Activated T-helper 1 cell treated with anti-CD3 and anti-CD28 coated beads, Interleukin-12 subunit alpha, Interleukin-12 subunit beta, Interleukin-2, Interleukin-4 antibody, amounts not matched to agents 30 ng/mL and 10 ng/mL and 1 ng/mL, durations not matched to agents 14 hours and 24 hours and 36 hours (primary cell): Measurements from ENCODE around the gene NRXN3. TPM values are rescaled to one million over a fixed set of nuclear protein-coding genes. Genes with fewer than 3 reads are reported as not detected.

Experiments used
- DNase-seq: peaks from one replicate; pipeline ENCODE4 v3.0.0; 2021; ENCODE audit warnings: low spot score
- H3K27ac Mint-ChIP-seq: one replicate; pipeline ENCODE4 v1.8.0; 2021; ENCODE audit warnings: mild to moderate bottlenecking, mixed read lengths
- H3K27me3 Mint-ChIP-seq: one replicate; pipeline ENCODE4 v1.8.0; 2022; ENCODE audit warnings: mild to moderate bottlenecking, moderate library complexity, mixed read lengths; ENCODE audit not compliant: insufficient read depth
- H3K36me3 Mint-ChIP-seq: one replicate; pipeline ENCODE4 v1.8.0; 2021; ENCODE audit warnings: low read depth, mixed read lengths
- H3K4me1 Mint-ChIP-seq: one replicate; pipeline ENCODE4 v1.8.0; 2021; ENCODE audit warnings: low read depth, mixed read lengths
- H3K4me3 Mint-ChIP-seq: one replicate; pipeline ENCODE4 v1.8.0; 2021; ENCODE audit warnings: mild to moderate bottlenecking, moderate library complexity, mixed read lengths
- H3K9me3 Mint-ChIP-seq: one replicate; pipeline ENCODE4 v1.8.0; 2021; ENCODE audit warnings: mixed read lengths
- intact Hi-C: fragments of 100-400 bp; cut with micrococcal nuclease; formaldehyde crosslinking; loops from one replicate; pipeline ENCODE4 v1.15.1; 2024
- total RNA-seq: library from RNA; stranded (reverse); gene quantifications from 2 replicates; pipeline ENCODE4 v1.2.3, GENCODE V29; 2022

Gene NRXN3
- total RNA-seq, 1 donor from 2014 or later = not detected

DNA sequence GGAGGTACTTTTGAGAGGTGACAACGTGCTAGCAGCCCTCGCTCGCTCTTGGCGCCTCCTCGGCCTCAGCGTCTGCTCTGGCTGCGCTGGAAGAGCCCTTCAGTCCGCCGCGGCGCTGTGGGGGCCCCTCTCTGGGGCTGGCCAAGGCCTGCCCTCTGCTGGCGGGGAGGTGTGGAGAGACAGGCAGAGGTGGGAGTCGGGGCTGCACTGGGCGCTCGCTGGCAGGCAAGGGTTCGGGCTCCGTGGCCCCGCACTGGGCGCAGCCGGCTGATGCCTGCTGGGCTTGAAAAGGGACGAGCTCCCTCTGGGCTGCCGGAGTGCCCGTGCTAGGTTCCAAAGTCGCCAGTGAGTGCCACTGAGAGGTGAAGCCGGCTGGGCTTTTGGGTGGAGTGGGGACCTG is 1461.1 kb downstream of the NRXN3 start:
- Mint-ChIP-seq H3K4me3 (no peak overlapping the region), H3K9me3 (peaks cover 29% of the 10 kb centered on the region), H3K27ac (no peak overlapping the region), H3K4me1 (no peaks in the 10 kb centered on the region), H3K27me3 (no peaks in the 10 kb centered on the region), H3K36me3 (no peaks in the 10 kb centered on the region)
- intact Hi-C loops = no loop called here
- DNase-seq = no peak

DNA sequence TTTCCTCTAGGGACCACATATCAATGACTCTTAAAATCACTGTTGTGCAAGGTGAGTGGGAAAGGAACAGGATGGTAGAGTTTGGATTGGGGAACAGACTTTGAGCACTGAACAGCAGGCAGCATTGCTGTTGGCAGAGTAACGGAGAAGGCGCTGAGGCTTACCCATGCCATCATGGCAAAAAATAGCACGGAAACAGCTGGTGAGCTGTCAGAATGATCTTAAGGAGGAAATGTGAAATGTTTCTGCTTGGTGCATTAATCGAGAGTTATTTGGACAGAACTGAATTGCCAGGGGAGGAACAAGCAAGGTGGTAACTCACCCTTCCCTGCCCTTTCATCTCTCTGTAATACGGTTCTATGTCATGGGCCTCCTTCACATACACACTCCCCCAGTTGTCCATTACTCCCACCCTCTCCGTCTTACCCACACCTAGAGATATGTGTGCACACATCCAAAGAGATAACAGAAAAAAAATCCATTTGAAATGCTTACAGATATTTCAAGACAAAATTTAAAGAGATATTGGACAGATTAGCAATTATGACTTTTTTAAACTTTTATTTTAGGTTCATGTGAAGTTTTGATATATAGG is 1468.6 kb downstream of the NRXN3 start:
- intact Hi-C loops = loop anchor here (1.0 kb wide), 1 partner anchor 11 kb away; no protein-coding TSS in a partner anchor
- Mint-ChIP-seq H3K4me1 (no peaks in the 10 kb centered on the region), H3K36me3 (no peaks in the 10 kb centered on the region), H3K9me3 (peaks cover 12% of the 10 kb centered on the region), H3K4me3 (no peak overlapping the region), H3K27ac (no peak overlapping the region), H3K27me3 (no peaks in the 10 kb centered on the region)
- DNase-seq = no peak

DNA sequence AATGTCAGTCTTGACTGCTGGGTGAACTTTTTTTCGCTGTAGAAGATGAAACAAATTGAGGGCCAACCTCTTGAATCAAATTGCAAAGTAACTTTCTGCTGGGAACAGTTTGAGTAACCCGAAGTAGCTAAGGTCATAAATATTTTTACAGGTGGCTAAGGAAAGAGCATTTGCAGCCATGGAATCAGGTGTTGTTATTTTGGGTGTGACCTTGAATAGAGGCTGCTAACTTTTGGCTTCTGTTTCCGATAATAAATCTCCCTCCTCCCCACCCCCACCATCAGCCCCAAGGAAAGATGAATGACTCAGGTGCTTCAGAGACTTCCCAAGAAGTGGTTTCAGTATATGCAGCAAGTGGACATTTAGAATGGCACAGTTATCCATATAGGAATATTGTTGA is 1469.4 kb downstream of the NRXN3 start:
- Mint-ChIP-seq H3K9me3 (peaks cover 8% of the 10 kb centered on the region), H3K27ac (no peak overlapping the region), H3K4me1 (no peaks in the 10 kb centered on the region), H3K4me3 (no peak overlapping the region), H3K36me3 (no peaks in the 10 kb centered on the region), H3K27me3 (no peaks in the 10 kb centered on the region)
- no peak for DNase-seq
- intact Hi-C loops = loop anchor here (1.0 kb wide), 1 partner anchor 10 kb away; no protein-coding TSS in a partner anchor

DNA sequence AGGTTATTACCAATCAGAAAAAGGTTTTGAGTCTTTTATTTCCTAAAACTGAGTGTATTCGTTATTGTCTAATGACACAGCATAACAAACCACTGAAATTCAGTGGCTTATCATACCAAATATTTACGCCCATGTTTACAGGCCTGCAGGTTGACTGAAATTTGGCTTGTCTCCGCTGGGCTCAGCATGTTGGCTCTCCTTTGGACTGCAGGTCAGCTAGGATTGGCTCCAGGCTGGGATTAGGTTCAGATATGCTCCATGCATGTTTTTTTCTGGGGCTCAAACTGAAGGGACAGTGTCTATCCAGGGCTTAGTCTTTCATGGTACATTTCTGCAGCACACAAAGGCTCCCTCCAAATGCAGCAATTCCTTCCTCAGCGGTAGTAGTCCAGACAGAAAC is 1471.2 kb downstream of the NRXN3 start:
- H3K36me3 Mint-ChIP-seq = no peaks in the 10 kb centered on the region
- no peaks in the 10 kb centered on the region for H3K27me3 Mint-ChIP-seq
- no peaks in the 10 kb centered on the region for H3K4me1 Mint-ChIP-seq
- H3K9me3 Mint-ChIP-seq = peaks cover 4% of the 10 kb centered on the region
- H3K27ac Mint-ChIP-seq = no peak overlapping the region
- no peak for DNase-seq
- intact Hi-C loops = no loop called here
- no peak overlapping the region for H3K4me3 Mint-ChIP-seq

DNA sequence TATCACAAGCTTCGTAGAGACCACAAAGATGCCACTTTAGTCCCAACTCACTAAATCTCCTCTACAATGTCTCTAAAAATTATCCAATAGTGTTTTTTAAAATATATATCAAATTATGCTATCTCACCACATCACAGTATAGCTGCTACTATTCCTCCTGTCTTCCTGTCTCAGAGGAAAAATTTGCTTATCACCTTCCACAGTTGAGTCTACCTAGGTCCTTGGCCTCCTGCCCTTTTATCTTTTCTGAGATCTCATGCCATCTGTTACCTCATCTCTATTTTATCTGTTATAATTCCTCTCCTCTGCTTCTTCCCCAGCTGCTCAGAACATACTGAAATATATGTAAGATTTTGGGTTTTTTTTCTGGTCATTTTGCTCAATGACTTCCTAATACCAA is 1473.0 kb downstream of the NRXN3 start:
- Mint-ChIP-seq H3K4me1 (no peaks in the 10 kb centered on the region), H3K27ac (no peak overlapping the region), H3K4me3 (no peak overlapping the region), H3K27me3 (no peaks in the 10 kb centered on the region), H3K36me3 (no peaks in the 10 kb centered on the region), H3K9me3 (peaks cover under 1% of the 10 kb centered on the region)
- intact Hi-C loops = no loop called here
- DNase-seq = no peak

DNA sequence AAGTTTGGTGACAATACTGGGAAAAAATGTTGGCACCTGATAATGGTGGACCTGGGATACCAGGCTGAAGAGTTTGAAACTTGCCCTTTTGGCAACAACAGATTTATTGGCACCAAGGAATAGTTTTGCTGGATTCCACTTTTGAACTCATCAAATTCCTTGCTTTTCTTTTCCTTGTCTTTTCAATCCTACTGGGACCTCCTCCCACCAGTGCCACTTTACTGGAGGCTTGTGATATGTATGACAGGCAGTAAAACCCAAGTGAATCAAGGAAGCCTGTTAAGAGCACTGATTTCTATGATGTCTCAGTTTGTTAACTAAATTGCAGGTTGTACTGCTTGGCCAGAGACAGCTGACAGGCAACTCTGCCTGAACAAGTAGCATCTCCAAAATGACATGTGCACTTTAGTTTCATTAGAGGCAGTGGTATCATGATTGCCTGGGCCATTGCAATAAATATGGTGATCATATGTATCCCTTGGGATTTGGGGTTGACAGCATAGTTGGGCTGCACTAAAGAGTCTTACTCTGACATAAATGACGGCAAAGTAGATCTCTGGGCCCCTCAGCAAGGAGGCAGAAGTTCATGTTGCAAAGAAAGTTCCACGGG is 1475.7 kb downstream of the NRXN3 start:
- H3K27ac Mint-ChIP-seq = no peak overlapping the region
- H3K27me3 Mint-ChIP-seq = no peaks in the 10 kb centered on the region
- intact Hi-C loops = no loop called here
- H3K36me3 Mint-ChIP-seq = no peaks in the 10 kb centered on the region
- H3K4me1 Mint-ChIP-seq = no peaks in the 10 kb centered on the region
- no peak overlapping the region for H3K4me3 Mint-ChIP-seq
- DNase-seq = no peak
- H3K9me3 Mint-ChIP-seq = no peaks in the 10 kb centered on the region

DNA sequence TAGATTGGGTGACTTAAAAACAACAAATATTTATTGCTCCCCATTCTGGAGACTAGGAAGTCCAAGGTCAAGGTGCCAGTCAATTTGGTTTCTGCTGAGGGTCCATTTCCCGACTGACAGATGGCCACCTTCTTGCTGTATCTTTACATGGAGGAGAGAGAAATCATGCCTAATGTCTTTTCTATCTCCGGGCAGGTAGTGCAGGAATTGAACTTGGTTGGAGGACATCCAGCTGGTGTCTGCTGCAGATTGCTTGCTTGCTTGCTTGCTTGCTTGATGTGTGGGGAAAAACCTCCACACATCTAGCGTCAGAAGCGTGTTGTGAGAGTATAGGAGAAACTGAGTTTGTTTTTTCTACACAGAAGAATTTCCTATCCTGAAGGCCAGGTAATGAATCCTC is 1479.7 kb downstream of the NRXN3 start:
- Mint-ChIP-seq H3K27me3 (no peaks in the 10 kb centered on the region), H3K4me3 (no peak overlapping the region), H3K4me1 (no peaks in the 10 kb centered on the region), H3K27ac (no peak overlapping the region), H3K9me3 (peaks cover 4% of the 10 kb centered on the region), H3K36me3 (no peaks in the 10 kb centered on the region)
- no peak for DNase-seq
- intact Hi-C loops = loop anchor here (1.0 kb wide), 1 partner anchor 11 kb away; no protein-coding TSS in a partner anchor

DNA sequence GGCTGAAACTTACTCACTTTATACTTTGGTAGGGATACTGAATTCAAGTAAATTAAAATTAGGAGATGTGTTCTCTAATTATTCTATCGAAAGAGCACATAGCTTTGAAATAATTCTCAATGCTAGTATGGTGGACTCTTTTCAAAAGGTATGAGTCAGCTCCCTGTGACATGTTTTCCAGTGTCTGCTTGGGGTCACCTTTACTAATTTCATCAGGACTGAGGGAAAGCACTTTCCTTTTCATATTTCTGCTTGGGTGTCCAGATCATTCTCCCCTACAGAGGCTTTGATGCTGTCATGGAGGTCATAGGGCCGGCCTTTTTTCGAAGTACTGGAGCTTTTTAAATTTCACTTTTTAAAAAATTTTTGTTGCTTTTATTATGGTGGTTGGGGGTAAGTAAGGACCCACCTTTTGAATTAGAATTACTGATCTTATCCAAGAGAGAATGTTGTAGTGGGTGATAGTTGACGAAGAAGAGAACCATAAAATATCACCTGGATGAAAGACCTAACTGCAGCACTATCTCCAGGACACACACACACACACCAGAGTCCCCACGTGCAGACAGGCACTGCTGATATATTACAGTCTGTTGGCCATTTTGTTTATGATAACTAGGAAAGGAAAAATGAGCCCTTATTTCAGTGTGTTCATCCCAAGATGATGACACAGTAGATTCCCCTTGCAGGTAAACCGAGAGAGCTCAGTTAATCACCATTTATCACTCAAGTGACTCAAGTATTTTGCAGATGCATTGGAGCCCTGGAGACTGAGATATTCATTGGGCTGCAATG is 1482.5 kb downstream of the NRXN3 start:
- H3K9me3 Mint-ChIP-seq = peaks cover 4% of the 10 kb centered on the region
- H3K27me3 Mint-ChIP-seq = no peaks in the 10 kb centered on the region
- no peak overlapping the region for H3K4me3 Mint-ChIP-seq
- no peak for DNase-seq
- H3K36me3 Mint-ChIP-seq = no peaks in the 10 kb centered on the region
- intact Hi-C loops = no loop called here
- H3K4me1 Mint-ChIP-seq = no peaks in the 10 kb centered on the region
- H3K27ac Mint-ChIP-seq = no peak overlapping the region

DNA sequence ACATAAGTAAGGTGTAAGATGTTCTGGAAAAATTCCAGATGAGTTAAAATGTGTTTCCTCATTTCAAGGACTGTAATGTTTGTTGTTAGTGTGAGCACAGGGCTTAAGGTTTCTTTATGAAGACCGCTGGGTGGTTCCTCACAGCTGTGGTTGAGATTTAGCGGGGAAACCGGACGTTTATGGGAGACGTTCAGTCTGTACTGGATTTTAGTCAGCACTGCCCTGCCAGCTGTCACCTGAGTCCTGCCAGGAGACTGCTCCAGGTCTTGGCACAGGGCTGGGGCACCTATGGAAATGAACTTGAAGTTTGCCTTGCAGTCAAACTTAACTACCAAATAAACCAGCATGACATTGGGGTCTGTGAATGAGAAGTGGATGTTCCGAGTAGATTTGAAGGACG is 1485.9 kb downstream of the NRXN3 start:
- no peak for DNase-seq
- peaks cover 4% of the 10 kb centered on the region for H3K9me3 Mint-ChIP-seq
- no peak overlapping the region for H3K4me3 Mint-ChIP-seq
- H3K27me3 Mint-ChIP-seq = no peaks in the 10 kb centered on the region
- no peak overlapping the region for H3K27ac Mint-ChIP-seq
- no peaks in the 10 kb centered on the region for H3K36me3 Mint-ChIP-seq
- intact Hi-C loops = no loop called here
- H3K4me1 Mint-ChIP-seq = no peaks in the 10 kb centered on the region

DNA sequence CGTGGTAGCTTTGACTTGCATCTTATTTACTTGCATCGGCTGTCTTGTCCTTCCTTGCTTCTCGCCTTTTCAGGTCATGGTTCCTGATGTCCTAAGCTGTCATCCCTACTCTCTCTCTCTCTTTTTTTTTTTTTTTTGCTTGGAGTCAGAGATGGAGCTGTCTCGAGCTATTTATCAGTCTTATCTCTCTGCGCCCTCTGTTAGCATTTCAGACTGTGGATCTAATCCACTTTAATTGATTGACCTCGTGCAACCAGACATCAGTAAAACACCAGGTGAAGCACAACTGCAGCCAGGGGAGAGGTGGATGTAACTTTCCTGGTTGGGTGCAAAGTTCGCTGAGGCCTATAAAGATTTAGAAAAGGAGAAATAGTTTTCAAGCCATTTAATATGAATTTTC is 1486.3 kb downstream of the NRXN3 start:
- no peak overlapping the region for H3K4me3 Mint-ChIP-seq
- DNase-seq = no peak
- no peaks in the 10 kb centered on the region for H3K9me3 Mint-ChIP-seq
- no peaks in the 10 kb centered on the region for H3K36me3 Mint-ChIP-seq
- intact Hi-C loops = no loop called here
- H3K27ac Mint-ChIP-seq = no peak overlapping the region
- no peaks in the 10 kb centered on the region for H3K4me1 Mint-ChIP-seq
- H3K27me3 Mint-ChIP-seq = no peaks in the 10 kb centered on the region

DNA sequence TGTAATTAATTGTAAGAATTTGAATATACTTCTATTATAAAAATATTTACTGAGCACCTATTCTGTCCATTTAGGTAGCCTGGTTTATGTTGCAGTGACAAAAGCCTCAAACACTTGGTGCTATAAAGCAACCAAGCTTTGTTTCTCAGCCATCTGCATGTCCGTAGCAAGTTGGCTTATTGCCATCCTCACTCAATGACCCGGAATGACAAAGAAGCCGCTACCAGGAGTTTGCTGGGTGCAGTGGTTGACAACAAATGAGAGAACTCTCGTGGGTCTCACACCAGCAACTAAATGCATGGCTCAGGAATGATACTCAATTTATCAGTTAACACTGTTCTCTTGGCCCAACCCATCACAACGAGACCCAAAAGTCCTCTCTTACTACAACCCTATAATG is 1488.0 kb downstream of the NRXN3 start:
- intact Hi-C loops = no loop called here
- no peak for DNase-seq

DNA sequence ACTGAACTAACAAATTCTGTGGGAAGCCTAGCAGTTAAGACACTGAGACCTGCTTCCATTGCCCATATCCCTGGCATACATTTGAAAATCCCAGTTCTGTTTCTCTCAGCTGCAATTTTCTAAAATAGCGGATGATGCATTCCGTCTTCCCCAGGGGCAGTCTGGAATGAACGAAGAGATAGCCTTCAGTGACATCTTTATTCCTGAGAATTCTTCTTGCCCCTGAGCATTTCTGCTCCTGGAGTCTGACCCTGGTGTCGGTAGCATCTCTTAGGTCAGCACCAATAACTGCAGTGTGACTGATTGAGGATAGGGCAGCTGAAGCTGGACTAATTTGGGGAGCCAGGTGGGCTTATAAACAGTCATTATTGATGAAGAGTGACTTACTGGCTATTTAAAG is 1488.6 kb downstream of the NRXN3 start:
- Mint-ChIP-seq H3K27ac (no peak overlapping the region), H3K4me3 (no peak overlapping the region), H3K36me3 (no peaks in the 10 kb centered on the region), H3K4me1 (no peaks in the 10 kb centered on the region), H3K27me3 (no peaks in the 10 kb centered on the region), H3K9me3 (no peaks in the 10 kb centered on the region)
- no peak for DNase-seq
- intact Hi-C loops = no loop called here

More for the DNA sequence above, 1488.0 kb downstream of the NRXN3 start:
- Mint-ChIP-seq H3K9me3 (no peaks in the 10 kb centered on the region), H3K27me3 (no peaks in the 10 kb centered on the region), H3K4me1 (no peaks in the 10 kb centered on the region), H3K4me3 (no peak overlapping the region), H3K27ac (no peak overlapping the region), H3K36me3 (no peaks in the 10 kb centered on the region)
